Peyer's patch (tissue), 4 donors: ENCODE measurements around the gene TNFAIP6.

Experiments
- CTCF ChIP-seq, 6 experiments: fragments of 450-650 bp in 4 of 6; fragments of 200-600 bp in 2 of 6; sonication (generic) in 1 of 6; IDR thresholded peaks; one replicate each; pipeline ENCODE4 v1.5.1; 2017 to 2019; ENCODE audit warnings: antibody characterized with exemption in 6 of 6, mild to moderate bottlenecking in 3 of 6, moderate library complexity in 1 of 6
- POLR2A ChIP-seq, 2 donors: fragments of 450-650 bp; IDR thresholded peaks; one replicate each; pipeline ENCODE4 v1.5.1; 2017; ENCODE audit warnings: antibody characterized with exemption in 2 of 2, mild to moderate bottlenecking in 2 of 2, moderate library complexity in 2 of 2

GRCh38 chr2:151379169-151379568 is 21.8 kb downstream of the TNFAIP6 start:
- no peak for TF ChIP-seq CTCF (IDR thresholded peaks at IDR 0.05)
- TF ChIP-seq POLR2A (IDR thresholded peaks at IDR 0.05), result no peak
